Measurements from ENCODE around the gene FAM81B. TPM values are rescaled to one million over a fixed set of nuclear protein-coding genes. Genes with fewer than 3 reads are reported as not detected.

The FAM81B gene
- total RNA-seq, 1 donor from 2014 or later = not detected

DNA sequence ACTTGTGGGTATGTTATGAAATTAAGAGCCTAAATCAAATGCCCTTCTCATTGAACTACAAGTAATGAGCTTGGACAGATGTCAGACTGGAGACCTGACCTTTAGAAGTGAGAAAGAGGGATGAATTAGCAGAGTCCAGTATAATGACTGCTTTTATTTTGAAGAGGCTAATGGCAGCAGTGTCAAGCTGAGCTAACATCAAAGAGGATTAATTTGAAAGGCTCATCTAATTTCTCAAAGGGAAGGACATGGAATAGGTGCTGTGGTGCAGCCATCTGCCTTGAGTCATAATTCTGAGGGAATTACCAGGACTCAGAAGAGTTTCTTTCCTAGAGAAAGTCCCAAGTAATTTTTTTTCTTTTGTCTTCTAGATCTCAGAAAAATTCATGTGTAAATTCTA, 57.6 kb downstream of the FAM81B start:
- no peak for DNase-seq (ENCODE audit: low spot score)
- intact Hi-C loops (cut with DNase I) = no loop called here

DNA sequence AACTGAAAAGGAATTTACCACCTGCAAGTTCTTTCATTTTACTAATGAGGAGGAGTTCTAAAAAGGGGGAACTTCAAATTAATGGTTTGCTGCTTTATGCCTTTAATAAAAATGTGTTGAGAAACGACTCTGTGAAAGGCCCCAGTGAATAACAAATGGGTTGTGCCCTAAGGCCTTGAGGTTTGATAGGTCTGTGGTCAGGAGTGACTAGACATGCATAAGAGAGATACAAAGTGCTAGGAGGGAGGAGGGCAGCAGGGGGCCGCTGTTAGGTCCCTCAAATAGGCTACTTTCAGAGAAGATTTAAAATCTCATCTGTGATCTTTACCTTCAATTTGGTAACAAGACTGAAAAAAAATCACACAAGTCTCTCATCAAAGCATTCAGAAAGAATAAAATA, 58.3 kb downstream of the FAM81B start:
- intact Hi-C loops (cut with DNase I) = no loop called here
- no peak for DNase-seq (ENCODE audit: low spot score)

DNA sequence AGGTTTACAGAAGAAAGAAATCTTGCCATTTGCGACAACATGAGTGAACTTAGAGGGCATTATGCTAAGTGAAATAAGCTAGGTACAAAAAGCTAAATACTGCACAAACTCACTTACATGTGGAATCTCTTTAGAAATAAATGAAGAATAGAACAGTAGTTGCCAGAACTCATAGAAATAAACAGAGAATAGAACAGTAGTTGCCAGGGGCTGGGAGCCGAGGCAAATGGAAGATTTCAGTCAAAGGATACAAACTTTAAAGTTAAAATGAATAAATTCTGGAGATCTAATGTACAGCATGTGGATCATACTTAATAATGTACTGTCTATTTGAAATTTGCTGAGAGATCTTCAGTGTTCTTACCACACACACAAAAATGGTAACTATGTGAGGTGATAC, 63.4 kb downstream of the FAM81B start:
- DNase-seq (ENCODE audit: low spot score) = no peak
- intact Hi-C loops (cut with DNase I) = no loop called here

DNA sequence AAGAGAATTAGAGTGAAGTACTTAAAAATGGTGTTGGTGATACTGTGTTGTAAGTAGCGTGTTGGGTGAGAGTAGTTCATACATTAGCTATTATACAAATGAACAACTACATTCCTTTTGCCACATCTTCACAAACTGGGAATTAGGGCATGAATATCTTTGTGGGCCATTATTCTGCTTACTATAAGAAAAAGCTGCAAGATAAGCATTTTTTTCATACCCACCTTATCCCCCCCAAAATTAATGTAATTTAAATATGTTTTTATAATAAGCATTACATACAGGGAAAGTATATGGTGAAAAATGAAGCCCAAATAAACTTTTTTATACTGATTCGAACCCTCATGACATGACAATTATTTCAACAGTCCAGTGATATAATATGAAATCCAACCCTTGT, 69.5 kb downstream of the FAM81B start:
- intact Hi-C loops (cut with DNase I) = no loop called here
- DNase-seq (ENCODE audit: low spot score) = no peak

DNA sequence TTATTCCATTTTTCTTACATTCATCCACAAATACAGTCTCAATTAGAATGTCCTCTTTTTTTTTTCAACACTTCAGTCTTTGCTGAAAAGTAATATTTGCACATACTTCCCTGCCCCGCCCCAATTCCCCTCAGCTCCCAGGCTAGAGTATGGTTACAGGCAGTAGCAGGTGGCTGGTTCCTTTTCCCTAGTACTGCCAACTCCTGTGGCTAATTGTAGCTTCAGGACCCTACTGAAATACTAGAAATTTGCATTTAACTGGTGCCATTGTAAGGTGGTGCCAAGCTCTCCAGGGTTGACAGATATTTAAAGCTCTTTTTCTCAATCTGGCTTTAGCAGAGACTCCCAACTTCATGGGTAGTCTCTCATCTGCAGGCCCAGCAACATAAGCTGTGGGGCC, 80.3 kb downstream of the FAM81B start:
- intact Hi-C loops (cut with DNase I) = no loop called here
- no peak for DNase-seq (ENCODE audit: low spot score)

DNA sequence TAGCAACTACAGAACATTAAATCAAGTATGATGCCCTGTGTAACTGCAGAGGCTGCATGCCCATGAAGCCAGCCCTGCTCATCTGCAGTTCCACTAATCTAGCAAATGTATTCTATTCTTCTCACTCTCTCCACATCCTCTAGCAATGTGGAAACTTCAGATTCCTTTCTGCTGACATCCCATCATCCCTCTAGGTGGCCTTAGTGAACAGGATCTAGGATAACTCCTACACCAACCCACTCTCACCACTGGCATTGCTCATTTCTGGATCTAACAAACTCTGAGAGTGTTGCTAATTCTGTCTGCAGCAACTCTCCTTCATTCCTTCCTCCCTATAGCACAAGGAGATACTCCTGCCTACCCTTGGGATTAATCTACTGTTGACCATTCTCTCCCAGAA, 80.8 kb downstream of the FAM81B start:
- intact Hi-C loops (cut with DNase I) = no loop called here
- DNase-seq (ENCODE audit: low spot score) = no peak

DNA sequence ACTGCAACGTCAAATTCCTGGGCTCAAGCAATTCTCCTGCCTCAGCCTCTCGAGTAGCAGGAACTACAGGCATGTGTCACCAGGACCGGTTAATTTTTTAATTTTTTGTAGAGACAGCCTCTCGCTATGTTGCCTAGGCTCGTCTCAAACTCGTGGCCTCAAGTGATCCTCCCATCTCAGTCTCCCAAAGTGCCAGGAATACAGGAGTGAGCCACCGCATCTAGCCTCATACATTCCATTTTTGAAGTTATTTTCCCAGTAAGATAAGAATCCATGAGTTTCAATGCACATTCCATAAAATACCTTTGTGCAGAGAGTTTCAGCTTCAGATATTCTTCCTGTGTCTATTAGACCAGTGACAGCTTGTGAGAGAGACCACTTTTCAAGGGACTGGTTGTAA, 93.3 kb downstream of the FAM81B start:
- DNase-seq (ENCODE audit: low spot score) = no peak
- intact Hi-C loops (cut with DNase I) = no loop called here

DNA sequence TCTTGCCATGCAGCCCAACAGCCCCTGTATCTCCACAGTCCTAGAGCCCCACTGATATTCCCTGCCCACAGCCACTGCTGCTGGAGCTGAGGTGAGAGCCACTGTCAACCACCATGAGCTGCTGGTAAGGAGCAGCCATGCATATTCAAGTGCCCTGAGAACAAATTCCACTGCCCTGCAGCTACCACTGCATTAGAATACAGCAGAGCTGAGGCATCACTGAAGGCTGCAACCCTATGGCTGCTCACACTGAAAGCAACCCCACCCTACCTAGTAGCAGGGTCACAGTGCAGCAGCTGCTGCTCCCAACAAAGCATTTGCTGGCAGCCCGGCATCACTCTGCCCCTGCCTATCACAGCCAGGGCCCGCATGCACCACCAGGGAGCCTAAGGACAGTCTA, 95.0 kb downstream of the FAM81B start:
- intact Hi-C loops (cut with DNase I) = no loop called here
- DNase-seq (ENCODE audit: low spot score) = no peak

DNA sequence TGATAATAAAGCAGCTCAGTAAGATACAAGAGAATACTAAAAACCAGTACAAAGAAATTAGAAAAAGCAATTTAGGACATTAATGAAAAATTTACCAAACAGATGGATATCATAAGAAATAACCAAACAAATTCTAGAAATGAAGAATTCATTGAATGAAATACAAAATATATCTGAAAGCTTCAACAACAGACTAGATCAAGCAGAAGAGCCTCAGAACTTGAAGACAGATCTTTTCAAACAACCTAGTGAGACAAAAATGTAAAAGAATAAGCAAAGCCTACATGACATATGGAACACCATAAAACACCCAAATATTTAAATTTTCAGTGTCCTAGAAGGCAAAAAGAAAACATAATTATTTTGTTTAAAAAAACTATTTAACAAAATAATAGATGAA, 96.7 kb downstream of the FAM81B start:
- no peak for DNase-seq (ENCODE audit: low spot score)
- intact Hi-C loops (cut with DNase I) = no loop called here

Other genes starting within 250 kb of the FAM81B start
- gene MCTP1, start 106.3 kb upstream of the FAM81B start, total RNA-seq = 11.5 TPM
- 70.7 TPM for gene SKIC3, start 163.6 kb downstream of the FAM81B start, total RNA-seq
- gene ARSK, start 163.7 kb downstream of the FAM81B start, total RNA-seq = 2.2 TPM
- gene GPR150, start 228.7 kb downstream of the FAM81B start, total RNA-seq = not detected